Muscle layer of colon (tissue), 2 donors: Measurements from ENCODE around the gene PSMB10.
"Not testable (repeated sequence)": the region's sequence is repeated elsewhere in the genome, so short reads cannot be mapped to it uniquely, and the experiment has no call there.

ENCODE experiments used
- H3K27ac ChIP-seq: one replicate; pipeline ENCODE4 v1.7.0; 2013; ENCODE audit warnings: low read depth, mild to moderate bottlenecking, low read length, moderate library complexity
- H3K27me3 ChIP-seq, 2 donors: one replicate each; pipeline ENCODE4 v1.7.0; 2013; ENCODE audit warnings: low read length in 2 of 2, mild to moderate bottlenecking in 2 of 2; ENCODE audit not compliant: insufficient read depth in 2 of 2, control insufficient read depth in 1 of 2
- H3K36me3 ChIP-seq: one replicate; pipeline ENCODE4 v1.7.0; 2013; ENCODE audit warnings: mild to moderate bottlenecking, low read length; ENCODE audit not compliant: insufficient read depth
- H3K4me1 ChIP-seq: one replicate; pipeline ENCODE4 v1.7.0; 2013; ENCODE audit warnings: mild to moderate bottlenecking, low read length; ENCODE audit not compliant: insufficient read depth
- H3K4me3 ChIP-seq, 2 donors: one replicate each; pipeline ENCODE4 v1.7.0; 2013; ENCODE audit warnings: low read length in 2 of 2, low read depth in 1 of 2, mild to moderate bottlenecking in 1 of 2, moderate library complexity in 1 of 2
- H3K9ac ChIP-seq: one replicate; pipeline ENCODE4 v1.7.0; 2013; ENCODE audit warnings: low read length
- H3K9me3 ChIP-seq: one replicate; pipeline ENCODE4 v1.7.0; 2013; ENCODE audit warnings: mild to moderate bottlenecking, low read length
- donor health status: abdominal sarcoma.
- donor health status: Adenocarcinoma of cecum.

The PSMB10 gene

DNA sequence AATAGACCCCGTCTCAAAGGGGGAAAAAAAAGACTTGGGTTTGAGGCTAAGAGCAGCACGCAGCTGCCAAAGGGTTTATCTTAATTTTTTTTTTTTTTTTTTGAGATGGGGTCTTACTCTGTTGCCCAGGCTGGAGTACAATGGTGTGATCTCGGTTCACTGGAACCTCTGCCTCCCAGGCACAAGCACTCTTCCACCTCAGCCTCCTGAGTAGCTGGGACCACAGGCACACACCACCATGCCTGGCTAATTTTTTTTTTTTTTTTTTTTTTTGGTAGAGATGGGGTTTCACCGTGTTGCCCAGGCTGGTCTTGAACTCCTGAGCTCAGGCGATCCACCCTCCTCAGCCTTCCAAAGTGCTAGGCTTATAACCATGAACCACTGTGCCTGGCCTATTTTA lies 1.1 kb upstream of the PSMB10 start:
- not testable (repeated sequence) for H3K9me3 ChIP-seq, H3K4me3 ChIP-seq, H3K27me3 ChIP-seq, H3K9ac ChIP-seq, H3K27ac ChIP-seq
- Histone ChIP-seq H3K4me1 (peaks cover 25% of the 10 kb centered on the region), H3K36me3 (peaks cover 17% of the 10 kb centered on the region)

DNA sequence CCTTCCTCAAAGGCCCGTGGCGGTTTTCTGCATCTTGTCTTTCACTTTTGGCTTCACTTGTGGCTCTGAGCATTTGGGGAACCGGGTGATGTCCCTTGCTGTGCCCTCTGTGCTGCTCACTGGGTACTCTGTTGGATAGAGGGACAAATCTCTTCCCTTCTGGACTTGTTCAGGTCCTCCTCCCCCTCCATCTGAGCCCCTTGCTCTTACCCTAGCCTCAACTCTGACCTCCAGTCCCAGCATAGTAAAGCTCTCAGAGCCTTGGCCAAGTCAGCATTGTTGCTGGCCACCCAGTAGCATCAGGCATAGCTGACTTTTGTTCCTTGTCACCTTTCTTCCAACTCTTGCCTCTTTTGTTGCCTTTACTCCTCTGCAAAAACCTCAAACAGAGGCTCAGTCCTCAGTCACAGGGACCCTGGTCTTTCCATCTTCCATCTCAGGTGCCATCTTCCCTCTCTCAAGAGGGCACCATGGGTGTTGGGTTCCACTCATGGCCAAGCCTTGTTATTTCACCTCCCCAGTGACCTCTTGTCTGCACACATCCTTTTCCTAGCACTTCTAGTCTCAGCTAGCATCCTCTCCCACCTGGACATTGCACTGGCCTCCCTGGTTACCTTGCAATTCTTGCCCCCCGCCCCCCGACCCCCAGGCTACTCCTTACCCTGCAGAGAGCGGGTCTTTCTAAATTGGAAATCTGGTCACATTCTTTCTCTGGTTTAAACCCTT lies 393 bp upstream of the PSMB10 start:
- Histone ChIP-seq H3K27ac (peak overlapping the region; percentile 98), H3K36me3 (peaks cover 17% of the 10 kb centered on the region), H3K4me3 (peak overlapping the region; percentile 67 to 93), H3K9me3 (no peaks in the 10 kb centered on the region), H3K4me1 (peaks cover 21% of the 10 kb centered on the region), H3K27me3 (no peaks in the 10 kb centered on the region), H3K9ac (peak overlapping the region; percentile 92)

DNA sequence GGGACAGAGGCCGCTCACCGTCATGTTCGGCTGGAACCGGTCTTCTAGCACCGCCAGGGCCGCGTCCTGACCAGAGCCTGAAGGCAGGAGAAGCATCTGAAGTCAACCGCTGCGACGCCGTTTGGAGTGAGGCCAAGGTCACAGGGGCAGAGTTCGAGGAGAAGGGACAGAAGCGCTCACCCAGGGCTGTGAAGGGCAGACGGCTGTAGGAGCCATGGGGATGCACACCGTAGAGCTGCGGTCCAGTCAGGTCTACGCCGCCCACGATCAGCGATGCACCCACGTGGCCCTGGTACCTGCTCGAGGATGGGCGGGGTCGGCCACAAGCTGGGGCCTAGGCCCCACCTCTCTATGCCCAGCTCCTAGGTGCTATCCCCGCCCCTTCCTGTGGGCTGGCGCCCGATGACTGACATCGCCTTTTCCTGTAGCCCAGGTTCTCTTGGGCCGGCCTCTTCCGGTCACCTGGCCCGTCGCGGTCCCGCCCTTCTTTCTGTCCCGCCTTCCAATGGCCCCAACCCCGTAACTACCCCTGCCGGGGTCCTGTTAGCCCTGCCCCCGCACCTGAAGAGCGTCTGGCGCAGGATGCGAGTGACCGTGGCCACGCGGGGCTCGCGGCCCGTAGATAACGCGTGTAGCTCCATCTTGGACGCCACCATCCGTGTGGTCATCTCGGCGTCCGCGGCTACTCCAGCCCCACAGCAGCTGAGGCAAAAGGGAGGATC lies 1.1 kb downstream of the PSMB10 start:
- peak overlapping the region; percentile 98 for H3K27ac ChIP-seq
- peaks cover 21% of the 10 kb centered on the region for H3K4me1 ChIP-seq
- H3K27me3 ChIP-seq = no peaks in the 10 kb centered on the region
- H3K4me3 ChIP-seq = peak overlapping the region; percentile 67 to 93
- peak overlapping the region; percentile 92 for H3K9ac ChIP-seq
- peaks cover 17% of the 10 kb centered on the region for H3K36me3 ChIP-seq
- no peaks in the 10 kb centered on the region for H3K9me3 ChIP-seq

DNA sequence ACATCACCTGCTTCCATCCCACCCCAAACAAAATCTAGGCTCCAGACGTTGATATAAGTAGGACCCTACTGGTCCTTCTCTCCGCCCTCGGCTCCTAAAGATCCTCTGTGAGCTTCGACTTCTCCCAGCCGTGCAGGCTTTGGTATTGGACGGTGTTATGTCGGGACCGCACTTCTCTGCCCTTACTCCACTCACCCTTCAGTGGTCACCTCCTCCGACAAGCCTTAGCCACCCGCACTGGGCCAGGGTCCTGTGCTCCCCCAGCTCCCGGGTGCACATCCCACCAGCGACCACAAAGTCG lies 1.6 kb downstream of the PSMB10 start:
- no peaks in the 10 kb centered on the region for H3K9me3 ChIP-seq
- H3K4me3 ChIP-seq = peak overlapping the region; percentile 67 to 93
- H3K36me3 ChIP-seq = peaks cover 13% of the 10 kb centered on the region
- H3K4me1 ChIP-seq = peaks cover 21% of the 10 kb centered on the region
- peak overlapping the region; percentile 66 for H3K9ac ChIP-seq
- no peaks in the 10 kb centered on the region for H3K27me3 ChIP-seq
- H3K27ac ChIP-seq = peak overlapping the region; percentile 98

DNA sequence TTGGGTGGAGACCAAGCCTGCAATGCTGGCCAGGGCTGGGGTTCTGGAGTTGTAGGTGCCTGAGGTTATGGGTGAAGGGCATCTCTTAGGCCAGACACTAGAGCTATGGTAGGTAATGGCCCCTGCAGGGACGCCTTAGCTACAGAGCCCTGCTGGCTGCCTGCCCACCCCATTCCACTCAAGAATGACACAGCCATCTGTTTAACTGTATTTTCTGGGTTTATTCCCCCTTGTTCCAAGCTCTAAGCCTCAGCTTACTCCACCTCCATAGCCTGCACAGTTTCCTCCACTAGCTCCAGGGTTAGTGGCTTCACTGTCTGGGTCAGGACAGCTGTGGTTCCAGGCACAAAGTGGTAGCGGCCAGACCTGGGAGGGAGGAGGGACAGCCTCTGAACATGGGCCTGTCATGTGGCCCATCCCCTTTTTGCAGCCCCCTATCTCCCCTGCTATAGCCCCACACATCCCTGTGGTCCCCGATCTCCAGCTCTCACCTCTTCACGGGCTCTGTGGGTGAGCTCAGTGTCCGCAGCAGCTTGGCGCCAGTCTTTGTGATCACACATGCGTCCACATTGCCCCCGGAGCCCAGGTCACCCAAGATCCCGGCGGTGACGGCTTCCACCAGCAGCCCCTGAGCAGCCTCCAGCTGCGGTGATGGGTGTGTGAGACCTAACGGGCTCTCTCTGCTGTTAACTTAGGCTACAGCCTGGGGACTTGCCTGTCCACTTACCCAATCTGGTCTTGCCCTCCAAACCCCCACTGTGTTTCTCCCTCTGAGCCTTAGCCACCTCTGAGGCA lies 2.1 kb downstream of the PSMB10 start:
- Histone ChIP-seq H3K27me3 (no peaks in the 10 kb centered on the region), H3K36me3 (peaks cover 7% of the 10 kb centered on the region), H3K9me3 (no peaks in the 10 kb centered on the region), H3K4me3 (peak overlapping the region; percentile 67 to 93), H3K4me1 (peaks cover 21% of the 10 kb centered on the region), H3K9ac (peak overlapping the region; percentile 66), H3K27ac (peak overlapping the region; percentile 98)

DNA sequence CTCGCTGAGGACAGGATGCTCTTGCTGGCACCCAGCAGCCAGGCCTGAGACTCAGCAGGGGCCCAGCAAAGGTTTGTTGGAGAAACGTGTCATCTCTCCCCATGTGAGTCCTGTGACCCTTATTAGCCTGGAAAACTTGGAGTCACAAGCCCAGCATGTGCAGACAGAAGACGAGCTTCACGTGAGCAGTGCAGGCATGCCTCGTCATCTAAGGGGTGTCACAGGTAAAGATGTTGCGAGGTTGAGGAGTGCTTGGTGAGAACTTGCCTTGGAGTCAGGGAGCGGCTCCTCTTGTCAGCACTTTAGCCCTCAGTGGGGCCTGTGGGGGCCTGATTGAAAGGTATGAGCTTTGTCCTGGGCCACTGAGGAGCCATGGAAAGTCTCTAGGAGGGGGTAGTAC lies 2.8 kb downstream of the PSMB10 start:
- Histone ChIP-seq H3K9ac (no peak overlapping the region), H3K9me3 (no peaks in the 10 kb centered on the region), H3K27ac (no peak overlapping the region), H3K4me1 (peaks cover 21% of the 10 kb centered on the region), H3K4me3 (no peak overlapping the region), H3K27me3 (no peaks in the 10 kb centered on the region), H3K36me3 (peaks cover 7% of the 10 kb centered on the region)

DNA sequence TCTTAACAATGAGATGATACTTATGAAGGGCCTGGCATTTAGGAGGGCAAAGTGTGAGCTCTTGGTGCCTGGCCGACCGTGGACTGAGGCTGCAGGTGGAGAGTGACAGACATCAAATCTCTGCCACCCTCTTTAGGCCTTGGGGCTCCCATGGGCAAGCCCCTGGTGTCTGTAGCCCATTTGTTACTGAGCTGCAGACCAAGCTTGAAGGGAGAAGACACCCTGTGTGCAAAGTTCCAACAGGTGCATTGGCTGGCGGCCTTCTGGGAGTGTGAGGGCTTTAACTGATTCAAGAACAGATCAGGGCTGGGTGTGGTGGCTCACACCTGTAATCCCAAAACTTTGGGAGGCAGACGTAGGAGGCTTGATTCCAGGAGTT lies 4.2 kb downstream of the PSMB10 start:
- no peaks in the 10 kb centered on the region for H3K9me3 ChIP-seq
- H3K36me3 ChIP-seq = peaks cover 20% of the 10 kb centered on the region
- no peak overlapping the region for H3K27ac ChIP-seq

DNA sequence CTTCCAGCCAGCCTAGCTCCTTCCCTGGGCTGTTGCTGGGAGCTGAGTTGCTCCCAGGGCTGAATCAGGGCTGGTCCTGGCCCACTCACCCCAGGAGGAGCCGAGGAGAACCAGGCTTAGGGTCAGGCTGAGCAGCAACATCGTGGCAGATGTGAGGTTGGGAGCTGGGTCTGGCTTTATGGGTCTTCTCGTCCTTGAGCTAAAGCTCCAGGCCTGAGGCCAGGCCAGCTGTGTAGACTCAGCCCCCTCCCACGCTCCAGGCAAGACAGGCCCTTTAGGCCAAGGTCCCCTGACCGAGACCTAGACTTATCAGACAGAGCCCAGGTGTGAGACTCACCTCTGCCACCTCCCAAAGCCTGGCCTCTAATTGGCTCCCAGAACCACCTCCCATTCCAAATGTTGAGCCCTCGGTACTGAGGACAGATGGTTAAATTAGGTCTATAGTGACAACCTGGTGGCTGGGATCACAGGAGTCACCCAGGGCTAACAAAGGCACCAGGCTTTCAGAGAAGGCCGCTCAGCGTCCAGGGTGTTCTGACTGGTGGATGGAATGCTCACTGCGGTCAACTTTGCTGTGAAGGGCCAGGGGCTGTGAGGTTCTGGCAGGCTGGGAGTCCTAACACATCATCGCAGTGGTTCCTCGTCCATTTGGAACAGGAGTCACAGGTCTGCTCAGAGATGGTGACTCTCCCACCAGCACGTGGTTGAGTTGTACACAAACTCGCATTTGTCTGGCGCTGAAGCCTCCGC lies 4.8 kb downstream of the PSMB10 start, which contains the start of gene CTRL:
Gene CTRL, minus strand, starts transcription at position 151 of the 750 bp plus-strand sequence. Its CDS starts 10 bp downstream, at position 141.
- peaks cover 14% of the 10 kb centered on the region for H3K4me1 ChIP-seq
- H3K36me3 ChIP-seq = peaks cover 26% of the 10 kb centered on the region
- no peak within 1 kb of the TSS for H3K4me3 ChIP-seq
- no peak within 1 kb of the TSS for H3K27ac ChIP-seq
- no peak within 1 kb of the TSS for H3K9ac ChIP-seq
- no peaks in the 10 kb centered on the region for H3K9me3 ChIP-seq
- H3K27me3 ChIP-seq = no peaks in the 10 kb centered on the region

More for the DNA sequence above, 4.2 kb downstream of the PSMB10 start:
- Histone ChIP-seq H3K4me1 (peaks cover 20% of the 10 kb centered on the region), H3K27me3 (no peaks in the 10 kb centered on the region), H3K4me3 (no peak overlapping the region), H3K9ac (no peak overlapping the region)

DNA sequence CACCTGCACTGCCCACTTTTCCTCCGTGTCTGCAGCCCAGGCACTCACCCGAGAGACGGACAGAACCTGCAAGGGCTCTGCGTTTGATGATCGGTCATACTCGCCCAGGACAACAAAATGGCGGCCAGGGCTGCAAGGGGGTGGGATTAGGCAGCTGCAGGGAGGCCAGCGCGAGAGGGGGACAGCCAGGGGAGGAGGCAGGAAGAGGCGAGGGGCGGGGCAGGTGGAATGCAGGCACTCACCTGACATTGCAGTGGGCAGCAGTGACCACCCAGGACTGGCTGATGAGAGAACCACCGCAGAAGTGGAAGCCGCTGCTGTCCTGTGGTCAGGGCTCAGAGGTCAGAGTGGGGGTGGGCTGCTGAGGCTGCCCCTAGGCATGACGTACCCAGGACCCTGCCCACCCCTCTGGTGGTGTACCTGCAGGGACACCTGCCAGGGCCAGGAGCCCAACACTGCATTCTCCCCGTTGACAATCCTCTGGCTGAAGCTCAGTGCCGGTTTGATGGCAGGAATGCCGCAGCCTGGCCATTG lies 5.9 kb downstream of the PSMB10 start:
- no peak overlapping the region for H3K4me3 ChIP-seq
- peaks cover 27% of the 10 kb centered on the region for H3K36me3 ChIP-seq
- no peaks in the 10 kb centered on the region for H3K9me3 ChIP-seq
- peaks cover 13% of the 10 kb centered on the region for H3K4me1 ChIP-seq
- no peak overlapping the region for H3K9ac ChIP-seq
- no peak overlapping the region for H3K27ac ChIP-seq
- no peaks in the 10 kb centered on the region for H3K27me3 ChIP-seq

DNA sequence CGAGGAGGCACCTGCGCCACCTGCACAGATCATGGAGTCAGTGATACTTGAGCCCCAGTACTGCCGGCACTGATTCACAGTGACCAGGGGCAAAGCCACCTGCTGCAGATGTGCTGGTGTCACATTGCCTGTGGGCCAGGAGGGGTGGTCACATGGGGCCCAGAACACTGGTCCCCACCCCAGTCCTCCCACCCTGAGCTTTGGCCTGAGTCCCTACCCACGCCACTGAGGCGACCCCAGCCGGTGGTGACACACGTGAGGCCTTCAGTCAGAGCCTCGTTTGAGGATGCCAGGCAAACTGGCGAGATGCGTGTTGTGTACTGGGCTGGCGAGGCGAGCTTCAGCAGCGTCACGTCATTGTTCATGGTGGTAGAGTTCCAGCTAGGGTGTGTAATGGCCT lies 6.5 kb downstream of the PSMB10 start:
- Histone ChIP-seq H3K4me3 (no peak overlapping the region), H3K9ac (no peak overlapping the region), H3K36me3 (peaks cover 27% of the 10 kb centered on the region), H3K27ac (no peak overlapping the region), H3K27me3 (no peaks in the 10 kb centered on the region), H3K9me3 (no peaks in the 10 kb centered on the region), H3K4me1 (peaks cover 10% of the 10 kb centered on the region)
